Keratinocyte (primary cell): ENCODE results near the gene SERPINE2. TPM values are rescaled to one million over a fixed set of nuclear protein-coding genes. Genes with fewer than 3 reads are reported as not detected.
A peak's percentile ranks its signal among the peaks of the same experiment; 100 is the strongest.

ENCODE experiments used
- DNase-seq: peaks from one replicate; pipeline ENCODE4 v3.0.0-alpha.2; 2011; ENCODE audit warnings: low read depth, missing footprints, low spot score
- FAIRE-seq: peaks from 2 replicates; lab custom pipeline; 2011; peaks lifted over from hg19 to GRCh38; lab: Jason Lieb, UNC
- H2AFZ ChIP-seq: 2 replicates; pipeline ENCODE4 v1.6.0; 2012; ENCODE audit warnings: low read length, control low read depth, inconsistent platforms; ENCODE audit not compliant: control insufficient read depth
- H3K27ac ChIP-seq: 2 replicates; pipeline ENCODE4 v1.5.1; 2011; ENCODE audit warnings: low read length; ENCODE audit not compliant: control insufficient read depth, insufficient read depth
- H3K27me3 ChIP-seq: 3 replicates; pipeline ENCODE4 v1.6.0; 2011; ENCODE audit warnings: low read length; ENCODE audit not compliant: control insufficient read depth, insufficient read depth; ENCODE audit errors: extremely low read depth
- H3K36me3 ChIP-seq, 2 experiments: 2 replicates in 1 of 2; 3 replicates in 1 of 2; pipeline ENCODE4 v1.5.1; 2011; ENCODE audit warnings: low read length in 2 of 2, mild to moderate bottlenecking in 1 of 2; ENCODE audit not compliant: control insufficient read depth in 2 of 2, insufficient read depth in 2 of 2; ENCODE audit errors: extremely low read depth in 1 of 2
- H3K4me1 ChIP-seq: 3 replicates; pipeline ENCODE4 v1.5.1; 2011; ENCODE audit warnings: low read length; ENCODE audit not compliant: control insufficient read depth, insufficient read depth; ENCODE audit errors: extremely low read depth
- H3K4me2 ChIP-seq: 3 replicates; pipeline ENCODE4 v1.6.0; 2011; ENCODE audit warnings: low read depth, low read length; ENCODE audit not compliant: control insufficient read depth, insufficient read depth; ENCODE audit errors: extremely low read depth
- H3K4me3 ChIP-seq, 3 experiments: fragments of 200-600 bp in 1 of 3; sonication (generic) in 1 of 3; 2 replicates in 2 of 3; 3 replicates in 1 of 3; pipeline ENCODE4 v1.5.1; 2011 to 2016; ENCODE audit warnings: low read length in 3 of 3, mild to moderate bottlenecking in 3 of 3, control low read depth in 2 of 3, inconsistent platforms in 1 of 3, low read depth in 1 of 3, mixed read lengths in 1 of 3, mixed run types in 1 of 3, moderate library complexity in 1 of 3; ENCODE audit not compliant: control insufficient read depth in 2 of 3, insufficient read depth in 2 of 3; ENCODE audit errors: extremely low read depth in 1 of 3
- H3K79me2 ChIP-seq: 2 replicates; pipeline ENCODE4 v1.6.0; 2012; ENCODE audit warnings: low read length; ENCODE audit not compliant: control insufficient read depth, insufficient read depth
- H3K9ac ChIP-seq: 3 replicates; pipeline ENCODE4 v1.6.0; 2011; ENCODE audit warnings: low read length; ENCODE audit not compliant: control insufficient read depth, insufficient read depth; ENCODE audit errors: extremely low read depth
- H3K9me1 ChIP-seq: 3 replicates; pipeline ENCODE4 v1.6.0; 2011; ENCODE audit warnings: low read length; ENCODE audit not compliant: control insufficient read depth, insufficient read depth; ENCODE audit errors: extremely low read depth
- H3K9me3 ChIP-seq: 2 replicates; pipeline ENCODE4 v1.5.1; 2012; ENCODE audit warnings: low read depth, low read length; ENCODE audit not compliant: control insufficient read depth
- H4K20me1 ChIP-seq: 3 replicates; pipeline ENCODE4 v1.6.0; 2011; ENCODE audit warnings: low read length; ENCODE audit not compliant: control insufficient read depth, insufficient read depth; ENCODE audit errors: extremely low read depth
- EZH2 ChIP-seq: IDR thresholded peaks from one replicate; pipeline ENCODE4 v1.6.1; 2012; ENCODE audit warnings: inconsistent platforms, mild to moderate bottlenecking, low read length, moderate library complexity
- dilution Hi-C: fragments of 300-500 bp; cut with MboI; formaldehyde crosslinking; loops from one replicate; pipeline ENCODE4 v1.7.0; 2020; ENCODE audit warnings: low sequenced_read_pairs; ENCODE audit not compliant: extremely low pct_ligation_motif_present
- polyA plus RNA-seq, 5 experiments: library from polyadenylated mRNA; depleted of rRNA in 3 of 5; stranded (reverse) in 3 of 5; stranded (forward) in 1 of 5; unstranded in 1 of 5; fragments of >200 nt; gene quantifications; 1 replicate in 1 of 5; 2 replicates in 3 of 5; 3 replicates in 1 of 5; pipeline versions ENCODE4 v1.2.1 to v1.2.3, GENCODE V29; 2011 to 2012; ENCODE audit warnings: missing spikeins in 2 of 5, low read depth in 1 of 5, low replicate concordance in 1 of 5
- TF ChIP-seq, protein P1 (sequence below), 3 experiments: IDR thresholded peaks in 1 of 3; conservative IDR thresholded peaks in 1 of 3; optimal IDR thresholded peaks in 1 of 3; 2 replicates in 2 of 3; 3 replicates in 1 of 3; pipeline versions ENCODE3 to v1.5.1; 2011; ENCODE audit warnings: low read length in 3 of 3, mild to moderate bottlenecking in 3 of 3, moderate library complexity in 2 of 3, control low read depth in 1 of 3, inconsistent platforms in 1 of 3; ENCODE audit not compliant: insufficient read depth in 2 of 3; ENCODE audit errors: extremely low read depth in 1 of 3

SERPINE2 gene
- polyA plus RNA-seq, 1 donor (not counting 4 experiments of a cell fraction or from before 2014, with no cell fraction given), result 306 TPM

DNA sequence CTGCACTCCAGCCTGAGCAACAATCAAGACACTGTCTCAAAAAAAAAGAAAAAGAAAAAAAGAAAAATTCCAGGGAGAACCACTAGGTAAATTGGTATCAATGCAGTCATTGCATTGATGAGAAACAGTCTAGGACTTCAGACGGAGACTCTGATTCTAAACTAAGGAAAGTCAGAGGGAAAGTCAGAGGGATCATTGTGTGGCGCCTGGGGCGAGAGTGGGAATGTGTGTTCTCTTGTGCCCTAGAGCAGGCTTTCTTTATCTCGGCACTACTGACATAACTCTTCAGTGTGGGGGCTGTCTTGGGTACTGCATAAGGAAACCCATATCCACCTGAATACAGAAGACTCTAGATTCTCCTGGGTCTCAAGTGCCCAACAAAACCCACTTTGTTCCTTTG, 24.8 kb downstream of the SERPINE2 start:
- peaks cover 12 to 34% of the 10 kb centered on the region in 2 experiments for H3K36me3 ChIP-seq
- peaks cover 25% of the 10 kb centered on the region for H3K4me1 ChIP-seq
- H3K9me3 ChIP-seq, result no peaks in the 10 kb centered on the region
- H4K20me1 ChIP-seq, result no peaks in the 10 kb centered on the region
- H3K9me1 ChIP-seq, result peaks cover 8% of the 10 kb centered on the region
- dilution Hi-C loops, result no loop called here
- TF ChIP-seq, protein P1, sequence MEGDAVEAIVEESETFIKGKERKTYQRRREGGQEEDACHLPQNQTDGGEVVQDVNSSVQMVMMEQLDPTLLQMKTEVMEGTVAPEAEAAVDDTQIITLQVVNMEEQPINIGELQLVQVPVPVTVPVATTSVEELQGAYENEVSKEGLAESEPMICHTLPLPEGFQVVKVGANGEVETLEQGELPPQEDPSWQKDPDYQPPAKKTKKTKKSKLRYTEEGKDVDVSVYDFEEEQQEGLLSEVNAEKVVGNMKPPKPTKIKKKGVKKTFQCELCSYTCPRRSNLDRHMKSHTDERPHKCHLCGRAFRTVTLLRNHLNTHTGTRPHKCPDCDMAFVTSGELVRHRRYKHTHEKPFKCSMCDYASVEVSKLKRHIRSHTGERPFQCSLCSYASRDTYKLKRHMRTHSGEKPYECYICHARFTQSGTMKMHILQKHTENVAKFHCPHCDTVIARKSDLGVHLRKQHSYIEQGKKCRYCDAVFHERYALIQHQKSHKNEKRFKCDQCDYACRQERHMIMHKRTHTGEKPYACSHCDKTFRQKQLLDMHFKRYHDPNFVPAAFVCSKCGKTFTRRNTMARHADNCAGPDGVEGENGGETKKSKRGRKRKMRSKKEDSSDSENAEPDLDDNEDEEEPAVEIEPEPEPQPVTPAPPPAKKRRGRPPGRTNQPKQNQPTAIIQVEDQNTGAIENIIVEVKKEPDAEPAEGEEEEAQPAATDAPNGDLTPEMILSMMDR (optimal IDR thresholded peaks at IDR 0.05 in 1 of 3, IDR thresholded peaks at IDR 0.05 in 1 of 3, conservative IDR thresholded peaks at IDR 0.05 in 1 of 3; ENCODE audit: extremely low read depth in 1 of 3, insufficient read depth in 2 of 3, low read length in 3 of 3), result no peak
- no peak for TF ChIP-seq EZH2
- H3K27ac ChIP-seq, result no peak overlapping the region
- H3K79me2 ChIP-seq, result peaks cover 77% of the 10 kb centered on the region
- no peak overlapping the region for H3K4me2 ChIP-seq
- FAIRE-seq, result no peak
- DNase-seq, result no peak
- no peak overlapping the region for H3K4me3 ChIP-seq
- H2AFZ ChIP-seq, result no peak overlapping the region
- no peaks in the 10 kb centered on the region for H3K27me3 ChIP-seq
- no peak overlapping the region for H3K9ac ChIP-seq

- Histone ChIP-seq H3K4me1 (peaks cover 21% of the 10 kb centered on the region), H3K9me3 (no peaks in the 10 kb centered on the region), H3K36me3 (peaks cover 15 to 28% of the 10 kb centered on the region in 2 experiments), H2AFZ (no peak overlapping the region), H3K27ac (no peak overlapping the region), H3K79me2 (peaks cover 73% of the 10 kb centered on the region), H4K20me1 (no peaks in the 10 kb centered on the region), H3K9me1 (peaks cover 8% of the 10 kb centered on the region), H3K27me3 (no peaks in the 10 kb centered on the region), H3K9ac (no peak overlapping the region), H3K4me3 (no peak overlapping the region), H3K4me2 (no peak overlapping the region)
- TF ChIP-seq EZH2, result no peak
- FAIRE-seq (peak; percentile 9), DNase-seq (no peak)
- dilution Hi-C loops, result no loop called here
Measured at GRCh38 chr2:224011837-224012236, 27.2 kb downstream of the SERPINE2 start.
